ENCODE measurements around the gene TMEM267. TPM values are rescaled to one million over a fixed set of nuclear protein-coding genes. Genes with fewer than 3 reads are reported as not detected.

TMEM267 gene
- total and polyA plus RNA-seq, 2 of the 8 experiments (the other 6 are each of a cell fraction or from before 2014, with no cell fraction given): 4.8 to 6.2 TPM

GRCh38 chr5:43523662-43524072 is 40.0 kb upstream of the TMEM267 start (continued):
- TF ChIP-seq HDAC6 (IDR thresholded peaks at IDR 0.05; ENCODE audit: low read depth, low read length) (no peak), CHD7 (IDR thresholded peaks at IDR 0.05; ENCODE audit: insufficient replicate concordance, low read length) (no peak), BRCA1 (IDR thresholded peaks at IDR 0.05; ENCODE audit: low read depth, low read length) (no peak), RBBP5 (IDR thresholded peaks at IDR 0.05; ENCODE audit: borderline replicate concordance, low read depth, low read length) (no peak), ASH2L (IDR thresholded peaks at IDR 0.05; ENCODE audit: low read length) (no peak), MAFK (IDR thresholded peaks at IDR 0.05; ENCODE audit: low read depth, low read length) (no peak)

Data from H1 (cell line).